AG09309 (cell line): ENCODE results near the gene SLC2A6.

ENCODE experiments used
- DNase-seq: peaks from one replicate; pipeline ENCODE4 v3.0.0-alpha.2; 2010; ENCODE audit warnings: low read depth
- H3K4me3 ChIP-seq: 2 replicates; pipeline ENCODE4 v1.5.1; 2011; ENCODE audit warnings: mild to moderate bottlenecking, low read depth, low read length, moderate library complexity; ENCODE audit not compliant: control insufficient read depth
- CTCF ChIP-seq: IDR thresholded peaks from 2 replicates; pipeline ENCODE4 v1.5.1; 2011; ENCODE audit warnings: mild to moderate bottlenecking, low read depth, low read length, inconsistent platforms; ENCODE audit not compliant: insufficient read depth, control insufficient read depth; ENCODE audit errors: missing control alignments

The SLC2A6 gene

GRCh38 chr9:133472277-133472645 is 6.6 kb downstream of the SLC2A6 start:
- no peak for DNase-seq
- H3K4me3 ChIP-seq, result no peak overlapping the region
- no peak for TF ChIP-seq CTCF

DNA sequence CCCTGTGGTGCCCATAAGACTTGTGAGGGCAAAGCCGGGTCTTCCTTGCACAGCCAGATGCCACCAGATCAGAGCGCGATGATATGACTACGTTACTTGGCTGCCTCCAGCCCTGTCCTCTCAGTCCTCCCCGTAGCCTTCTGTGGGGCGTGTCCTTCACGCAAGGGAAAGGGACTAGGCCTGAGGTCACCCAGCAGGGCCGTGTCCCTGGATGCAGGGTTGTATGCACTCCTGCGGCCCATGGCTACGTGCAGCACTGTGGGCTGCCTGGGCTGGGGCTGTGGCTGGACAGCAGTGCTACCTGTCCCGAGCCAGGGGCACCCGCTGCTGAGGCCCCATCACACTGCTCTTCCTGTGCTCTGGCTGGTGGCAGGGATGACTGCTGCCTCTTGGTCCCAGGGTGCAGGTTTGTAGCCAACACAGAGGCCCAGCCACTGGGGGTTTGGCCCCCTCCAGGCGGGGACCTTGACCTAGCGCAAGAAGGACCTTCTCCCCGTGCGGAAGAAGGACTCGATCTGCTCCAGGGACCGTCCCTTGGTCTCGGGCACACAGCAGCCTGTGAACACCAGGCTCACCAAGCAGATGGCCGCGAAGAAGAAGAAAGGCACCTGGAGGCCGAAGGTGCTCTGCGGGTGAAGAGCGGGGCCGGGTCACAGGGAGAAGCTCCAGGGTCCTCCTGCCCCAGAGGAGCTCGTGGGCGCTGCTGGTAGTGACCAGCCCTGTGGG is 7.2 kb downstream of the SLC2A6 start:
- no peak for DNase-seq
- no peak overlapping the region for H3K4me3 ChIP-seq
- no peak for TF ChIP-seq CTCF

GRCh38 chr9:133470988-133471387 is 7.9 kb downstream of the SLC2A6 start:
- no peak overlapping the region for H3K4me3 ChIP-seq
- no peak for DNase-seq
- no peak for TF ChIP-seq CTCF

GRCh38 chr9:133470427-133470924 is 8.4 kb downstream of the SLC2A6 start:
- no peak for DNase-seq
- no peak overlapping the region for H3K4me3 ChIP-seq
- TF ChIP-seq CTCF, result no peak

DNA sequence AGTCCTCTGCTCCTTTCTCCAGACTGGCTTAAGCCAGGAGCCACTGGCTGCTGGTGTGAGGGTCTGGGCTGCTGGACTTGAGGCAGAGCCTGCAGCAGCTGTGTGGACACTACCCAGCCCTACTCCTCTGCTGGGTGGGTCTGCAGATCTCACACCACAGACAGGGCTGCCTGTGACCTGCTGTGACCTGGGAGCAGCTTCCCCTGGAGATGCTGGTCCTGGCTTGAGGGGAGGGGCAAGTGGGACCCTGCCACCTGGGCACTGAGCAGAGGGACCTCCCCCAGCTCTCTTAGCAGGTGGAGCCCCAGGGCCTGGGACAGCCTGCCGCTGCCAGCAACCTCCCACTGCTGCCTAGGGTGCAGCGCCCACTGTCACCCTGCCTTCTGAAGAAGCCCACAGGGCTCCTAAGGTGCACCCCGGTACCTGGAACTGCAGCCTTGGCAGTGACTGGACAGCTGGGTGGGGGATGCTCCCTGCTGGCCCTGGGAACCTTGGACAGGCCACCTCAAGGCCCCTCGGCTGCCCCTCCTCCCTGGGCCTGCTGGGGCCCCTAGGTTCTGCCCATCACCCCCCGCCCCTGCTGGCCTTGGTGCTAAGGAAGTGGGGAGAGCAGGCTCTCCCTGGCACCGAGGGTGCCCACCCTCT is 10.0 kb downstream of the SLC2A6 start:
- no peak for DNase-seq
- TF ChIP-seq CTCF, result no peak
- H3K4me3 ChIP-seq, result no peak overlapping the region

DNA sequence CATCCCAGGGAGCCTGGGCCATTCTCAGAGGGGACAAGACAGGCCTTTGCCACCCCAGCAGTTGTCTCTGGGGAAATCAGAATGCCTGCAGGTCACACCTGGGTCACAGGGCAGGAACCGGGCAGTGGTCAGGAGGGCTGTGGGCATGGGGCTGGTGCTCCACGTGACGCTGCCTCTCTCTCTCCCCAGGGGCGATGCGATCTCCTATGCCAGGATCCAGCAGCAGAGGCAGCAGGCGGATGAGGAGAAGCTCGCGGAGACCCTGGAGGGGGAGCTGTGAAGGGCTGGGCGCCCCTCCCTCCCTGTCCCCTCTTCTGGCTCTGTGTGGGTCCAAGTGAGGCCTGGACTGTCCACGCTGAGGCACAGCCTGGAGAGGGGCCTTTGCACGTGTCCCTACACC is 10.5 kb downstream of the SLC2A6 start:
- no peak overlapping the region for H3K4me3 ChIP-seq
- DNase-seq, result no peak
- TF ChIP-seq CTCF, result no peak
